ENCODE measurements around the gene ANXA6.
A peak's percentile ranks its signal among the peaks of the same experiment; 100 is the strongest.

Gene ANXA6

DNA sequence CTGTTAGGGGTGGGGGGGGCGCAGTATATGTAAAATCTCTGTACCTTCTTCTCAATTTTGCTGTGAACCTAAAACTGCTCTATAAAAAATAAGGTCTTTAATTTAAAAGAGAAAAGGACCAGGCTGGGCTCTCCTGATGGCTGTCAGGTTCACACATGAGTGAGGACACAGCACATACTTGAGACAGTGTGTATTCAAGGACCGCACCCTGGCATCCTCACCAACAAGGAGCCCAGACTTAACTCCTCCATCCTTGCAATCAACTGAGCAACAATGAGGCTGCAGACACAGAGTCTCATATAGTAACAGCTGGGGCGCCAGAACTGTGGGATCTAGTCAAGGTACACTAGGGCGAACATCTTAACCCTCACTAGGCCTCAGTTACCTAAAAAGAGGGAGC lies 86.6 kb downstream of the ANXA6 start:
- no peak for DNase-seq (ENCODE audit: extremely low spot score, insufficient read length, low read depth)
- FAIRE-seq: no peak

DNA sequence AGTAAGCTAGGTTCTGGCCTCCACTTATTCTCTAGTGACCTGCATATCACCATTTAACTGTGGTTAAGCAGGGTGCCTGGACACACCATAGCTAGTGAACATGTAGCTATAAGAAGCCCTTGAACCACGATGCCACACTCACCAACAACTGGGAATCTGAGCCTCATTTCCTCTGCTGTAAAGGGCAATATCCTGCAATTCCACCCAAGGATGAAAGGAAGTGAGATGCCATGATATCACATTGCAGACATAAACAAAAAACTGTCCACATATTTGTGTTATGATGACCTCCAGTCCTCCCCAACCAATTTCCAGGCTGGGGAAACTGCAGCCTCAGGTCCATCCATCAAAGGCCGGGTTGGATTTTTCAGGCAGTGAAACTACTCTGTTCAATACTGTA lies 87.1 kb downstream of the ANXA6 start:
- DNase-seq (ENCODE audit: extremely low spot score, insufficient read length, low read depth) (no peak), FAIRE-seq (no peak)

DNA sequence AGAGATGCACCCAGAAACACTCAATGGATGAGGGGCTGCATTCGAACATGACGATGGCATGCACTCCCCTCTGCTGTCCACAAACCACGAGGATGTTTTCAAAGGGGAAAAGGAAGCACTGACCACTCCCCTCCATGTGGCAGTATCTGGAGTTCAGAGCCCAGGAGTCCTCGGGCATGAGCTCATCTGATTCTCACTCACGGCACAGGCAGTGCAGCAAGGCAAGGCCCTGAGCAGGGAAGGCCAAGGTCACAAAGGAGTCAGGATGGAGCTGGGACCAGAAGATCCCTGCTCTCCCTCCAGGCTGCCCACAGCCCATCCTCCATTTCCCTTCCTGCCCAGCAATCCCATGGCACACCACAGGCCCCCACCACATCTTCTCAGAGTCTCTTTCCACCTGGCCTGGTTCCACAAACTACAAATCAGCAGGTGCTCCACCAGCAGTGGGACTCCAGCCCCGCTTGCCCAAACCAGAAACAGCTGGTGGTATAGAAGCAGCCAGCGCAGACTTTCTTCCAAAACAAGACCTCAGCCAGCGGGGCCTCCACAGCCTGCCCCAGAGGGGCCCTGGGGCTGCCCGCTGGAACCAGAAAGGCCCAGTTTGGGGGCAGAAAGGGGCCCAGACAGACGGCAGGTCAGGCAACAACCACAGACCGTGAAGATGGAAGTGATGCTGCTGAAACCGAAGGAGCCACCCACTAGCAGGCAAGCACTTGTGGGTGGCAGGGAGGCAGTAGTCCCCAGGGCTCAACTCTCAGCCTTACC lies 89.0 kb downstream of the ANXA6 start:
- no peak for DNase-seq (ENCODE audit: extremely low spot score, insufficient read length, low read depth)
- peak; percentile 86 for FAIRE-seq

DNA sequence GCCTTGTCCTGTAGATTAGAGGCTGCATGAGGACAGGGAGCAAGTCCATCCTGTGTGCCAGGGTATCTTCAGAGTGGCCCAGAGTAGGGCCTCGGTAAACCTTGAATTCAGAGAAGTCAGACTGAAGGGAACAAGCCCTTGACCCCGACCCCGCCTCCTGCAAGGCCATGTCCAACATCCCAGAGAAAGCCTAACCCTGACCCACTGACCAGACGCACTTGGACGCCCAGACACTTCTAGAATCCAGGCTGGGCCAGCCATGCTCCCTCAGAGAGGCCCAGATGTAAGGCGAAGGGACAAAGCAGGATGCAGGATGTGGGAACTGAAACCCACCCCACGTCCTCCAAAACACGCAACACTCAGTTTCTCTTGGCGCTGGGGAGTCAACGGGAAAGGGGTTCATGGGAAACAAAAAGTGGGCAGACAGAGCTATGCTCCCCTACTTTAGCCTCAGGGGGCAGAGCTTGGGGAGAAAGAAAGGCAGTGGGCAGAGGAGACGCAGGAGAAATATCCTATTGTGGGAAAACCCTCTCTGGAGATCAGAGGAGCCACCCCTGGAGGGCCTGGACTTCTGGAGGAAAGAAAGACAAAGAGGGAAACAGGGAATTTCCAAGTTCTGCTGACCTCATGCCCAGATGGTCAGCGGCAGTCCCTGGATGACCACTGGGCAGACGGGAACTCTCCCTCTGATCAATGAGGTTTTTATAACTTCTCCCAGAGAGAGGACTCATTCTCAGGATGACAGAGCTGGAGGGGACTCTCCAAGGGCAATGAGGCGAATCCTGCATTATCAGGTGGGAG lies 89.7 kb downstream of the ANXA6 start:
- FAIRE-seq: peak; percentile 29

DNA sequence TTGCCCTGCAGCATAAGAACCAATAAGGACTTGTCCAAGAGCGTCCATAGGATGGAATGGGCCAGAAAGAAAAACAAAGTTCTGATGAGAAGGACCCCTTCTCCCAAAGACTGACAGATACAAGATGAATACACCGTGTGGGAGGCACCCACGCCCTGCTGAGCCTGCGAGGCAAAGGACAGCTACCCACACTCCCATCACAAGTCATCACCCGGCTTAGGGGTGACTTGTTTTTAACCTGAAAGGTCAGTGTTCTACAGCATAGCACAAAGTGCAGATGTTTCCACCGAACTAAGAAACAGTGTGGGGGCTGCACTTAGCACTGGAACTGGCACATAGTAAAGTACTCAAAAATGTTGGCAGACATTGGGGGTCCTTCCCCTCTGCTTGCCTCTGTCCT lies 90.7 kb downstream of the ANXA6 start:
- no peak for DNase-seq (ENCODE audit: extremely low spot score, insufficient read length, low read depth)
- FAIRE-seq: no peak

More for the DNA sequence above, 89.7 kb downstream of the ANXA6 start:
- no peak for DNase-seq (ENCODE audit: extremely low spot score, insufficient read length, low read depth)

DNA sequence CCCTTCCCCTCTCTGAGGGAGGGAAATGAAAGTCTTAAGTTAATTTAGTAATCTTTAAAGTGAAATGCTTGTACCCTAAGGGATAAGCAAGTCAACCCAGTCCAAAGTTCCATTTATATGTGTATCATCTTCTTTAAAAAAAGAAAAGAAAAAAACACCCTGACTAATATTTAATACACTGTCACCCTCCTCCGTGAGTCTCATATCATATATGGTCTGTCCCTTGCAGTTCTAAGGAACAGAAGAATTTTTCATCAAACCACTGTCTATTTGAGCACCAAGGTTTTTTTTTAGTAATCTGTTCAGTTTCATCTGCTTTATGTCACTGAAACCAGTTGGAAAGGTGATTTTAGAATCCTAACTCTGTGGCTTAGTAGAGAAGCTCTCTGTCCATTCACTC lies 92.0 kb downstream of the ANXA6 start:
- no peak for DNase-seq (ENCODE audit: extremely low spot score, insufficient read length, low read depth)
- FAIRE-seq: peak; percentile 71

DNA sequence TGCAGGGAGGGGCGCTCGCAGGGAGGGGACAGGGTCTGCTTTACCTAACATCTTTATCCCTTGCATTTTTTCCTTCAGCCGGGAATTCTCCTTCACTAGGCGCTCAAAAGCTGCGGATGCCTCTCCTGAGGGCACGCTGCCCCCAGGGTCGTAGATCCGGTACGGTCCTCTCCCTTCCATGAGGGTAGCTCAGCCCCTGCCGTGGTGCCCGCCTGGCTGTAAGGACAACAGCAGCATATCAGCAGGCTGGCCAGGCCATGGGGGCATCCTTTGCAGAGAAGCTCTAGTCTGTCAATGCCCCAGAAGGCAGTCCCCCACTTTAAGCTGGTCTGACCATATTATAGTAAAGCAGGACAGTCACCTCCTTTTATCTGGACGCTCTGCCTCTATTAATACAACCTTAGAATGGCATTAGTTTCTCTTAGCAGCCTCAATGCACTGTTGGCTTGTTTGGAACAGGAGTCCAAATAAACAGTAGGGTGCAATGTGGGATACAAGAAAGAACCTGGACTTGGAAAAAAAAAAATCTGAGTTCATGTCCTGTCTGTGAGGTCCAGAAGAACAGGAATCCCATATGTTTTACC lies 92.6 kb downstream of the ANXA6 start:
- no peak for FAIRE-seq
- DNase-seq (ENCODE audit: extremely low spot score, insufficient read length, low read depth): no peak

DNA sequence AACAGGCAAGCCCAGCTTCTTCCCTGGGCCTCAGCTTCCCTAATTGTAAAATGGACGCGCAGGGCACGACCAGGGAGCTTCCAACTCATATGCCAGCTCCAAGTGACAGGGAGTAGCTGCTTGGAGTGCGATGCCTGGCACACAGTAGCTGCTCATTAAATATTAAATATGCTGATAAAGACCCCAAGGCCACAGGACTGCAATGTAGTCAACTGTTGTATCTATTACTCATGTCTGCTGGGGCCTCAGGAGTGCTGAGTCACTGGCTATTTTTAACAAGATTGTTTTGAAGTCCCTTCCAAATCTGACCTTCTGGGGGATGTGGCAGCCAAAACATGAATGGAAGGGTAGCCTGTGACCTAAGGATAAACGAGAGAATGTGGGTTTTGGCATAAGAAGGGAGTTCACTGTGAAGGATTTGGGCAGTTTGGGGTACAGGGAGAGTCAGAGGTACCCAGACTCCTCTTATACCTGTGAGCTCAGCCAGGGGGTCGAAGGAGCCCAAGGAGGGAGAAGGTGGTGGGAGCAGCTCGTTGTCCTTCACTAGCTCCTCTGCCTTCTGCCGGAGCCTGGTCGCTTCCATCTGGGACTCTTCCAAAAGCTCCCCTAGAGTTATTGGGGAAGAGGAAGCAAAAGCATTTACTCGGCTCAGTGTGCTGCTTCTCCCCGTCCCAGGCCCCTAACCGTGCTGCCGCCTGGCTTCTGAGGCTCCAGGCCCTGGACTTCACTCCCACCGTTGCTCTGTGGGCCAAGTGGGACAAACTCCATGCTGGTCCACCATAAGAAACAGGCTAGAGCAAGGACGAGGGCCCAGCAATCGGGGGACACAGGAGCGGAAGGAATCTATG lies 94.2 kb downstream of the ANXA6 start:
- no peak for FAIRE-seq
- DNase-seq (ENCODE audit: extremely low spot score, insufficient read length, low read depth): no peak

DNA sequence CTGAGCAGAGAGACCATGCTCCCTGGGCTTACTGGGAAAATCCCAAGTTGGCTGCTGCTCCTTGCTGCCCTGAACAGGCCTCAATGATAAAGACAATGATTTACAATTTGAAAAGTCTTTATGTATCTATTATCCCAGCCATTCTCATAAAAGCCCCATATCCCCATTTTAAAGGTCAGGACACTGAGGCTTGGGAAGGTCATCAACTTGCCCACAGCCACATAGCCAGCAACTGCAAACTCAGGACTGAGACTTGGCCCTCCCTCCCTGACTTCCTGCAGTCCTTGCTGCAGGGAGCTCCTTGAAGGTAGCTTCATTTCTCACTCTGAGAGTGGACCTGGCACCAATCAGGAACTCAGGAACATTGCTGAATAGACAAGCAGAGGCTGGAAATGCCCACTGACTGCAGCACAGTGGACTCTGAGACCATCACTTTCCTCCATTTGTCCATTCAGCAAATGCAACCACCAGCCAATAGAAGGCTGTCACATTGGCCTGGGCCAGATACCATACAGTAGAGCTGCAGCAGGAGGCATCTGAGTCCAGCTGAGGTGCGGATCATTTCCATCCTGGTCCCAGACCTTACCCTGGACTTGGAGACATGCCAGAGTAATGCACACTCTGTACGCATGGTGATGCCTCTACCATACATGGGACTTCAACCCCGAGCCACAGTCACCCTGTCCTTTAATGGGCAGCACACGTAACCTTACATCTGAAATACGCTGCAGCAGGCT lies 95.0 kb downstream of the ANXA6 start:
- FAIRE-seq (no peak), DNase-seq (ENCODE audit: extremely low spot score, insufficient read length, low read depth) (no peak)

DNA sequence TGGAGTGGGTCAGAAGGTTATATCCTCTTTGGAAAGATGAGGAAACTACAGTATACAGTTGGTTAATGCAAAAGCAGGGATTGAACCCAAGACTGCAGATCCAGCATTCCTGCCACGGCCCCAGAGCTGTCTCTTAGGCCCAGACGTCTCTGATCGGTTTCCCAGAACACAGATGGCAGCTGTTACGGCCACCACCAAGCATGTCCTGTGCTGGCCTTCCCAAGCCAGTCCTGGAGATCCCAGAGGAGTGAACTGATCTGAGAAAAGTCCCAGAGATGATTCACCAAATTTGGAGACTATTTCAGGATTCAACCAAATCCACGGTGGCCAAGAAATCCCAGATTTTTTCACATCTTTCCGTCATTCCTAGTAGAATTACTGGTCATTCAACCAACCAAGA lies 96.8 kb downstream of the ANXA6 start:
- DNase-seq (ENCODE audit: extremely low spot score, insufficient read length, low read depth) (no peak), FAIRE-seq (no peak)

DNA sequence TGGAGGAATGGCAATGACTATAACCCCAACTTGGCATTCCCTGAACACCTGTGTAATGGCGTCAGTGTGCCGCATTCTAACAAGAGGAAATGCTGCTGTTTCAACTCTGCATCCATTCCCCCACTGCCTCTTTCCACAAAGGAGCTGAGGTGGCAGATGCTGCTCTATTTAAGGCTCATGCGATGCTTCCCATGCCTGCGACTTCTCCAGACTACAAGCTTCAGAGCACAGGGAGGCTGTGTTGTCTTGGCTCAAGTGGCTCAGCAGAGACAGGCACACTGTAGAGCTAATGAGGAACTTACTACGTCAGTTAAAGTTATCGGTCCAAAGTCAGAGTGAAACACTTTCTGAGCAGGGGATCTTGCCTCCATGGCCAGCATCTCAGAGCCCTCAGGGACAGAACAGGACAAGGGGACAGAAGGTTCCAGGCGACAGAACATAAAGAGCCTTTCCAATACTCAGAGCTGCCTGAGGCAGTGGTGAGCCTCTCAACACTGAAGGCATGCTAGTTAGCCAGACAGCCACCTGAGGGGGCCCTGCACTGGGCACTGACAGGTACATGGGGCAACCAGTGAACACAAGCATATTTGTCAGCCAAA lies 98.6 kb downstream of the ANXA6 start:
- no peak for FAIRE-seq
- DNase-seq (ENCODE audit: extremely low spot score, insufficient read length, low read depth): no peak

DNA sequence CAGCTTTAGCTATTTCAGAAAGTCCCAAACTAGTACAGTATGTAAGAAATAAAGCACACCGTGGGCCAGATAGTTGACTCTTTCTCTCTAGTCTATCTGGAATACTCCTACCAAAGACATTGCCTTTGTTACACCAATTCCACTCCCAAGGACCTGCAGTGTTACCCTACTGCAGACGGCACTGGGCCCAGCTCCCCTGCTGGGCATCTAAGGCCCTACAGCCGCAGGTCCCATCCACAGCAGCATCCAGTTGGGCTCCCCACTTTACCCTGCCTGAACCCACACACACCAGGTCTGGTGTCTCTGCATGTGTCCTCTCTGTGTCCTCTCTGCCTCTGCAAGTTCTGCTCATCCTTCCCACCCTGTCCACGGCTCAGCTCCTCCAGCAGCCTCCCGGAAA lies 99.3 kb downstream of the ANXA6 start:
- FAIRE-seq: no peak

DNA sequence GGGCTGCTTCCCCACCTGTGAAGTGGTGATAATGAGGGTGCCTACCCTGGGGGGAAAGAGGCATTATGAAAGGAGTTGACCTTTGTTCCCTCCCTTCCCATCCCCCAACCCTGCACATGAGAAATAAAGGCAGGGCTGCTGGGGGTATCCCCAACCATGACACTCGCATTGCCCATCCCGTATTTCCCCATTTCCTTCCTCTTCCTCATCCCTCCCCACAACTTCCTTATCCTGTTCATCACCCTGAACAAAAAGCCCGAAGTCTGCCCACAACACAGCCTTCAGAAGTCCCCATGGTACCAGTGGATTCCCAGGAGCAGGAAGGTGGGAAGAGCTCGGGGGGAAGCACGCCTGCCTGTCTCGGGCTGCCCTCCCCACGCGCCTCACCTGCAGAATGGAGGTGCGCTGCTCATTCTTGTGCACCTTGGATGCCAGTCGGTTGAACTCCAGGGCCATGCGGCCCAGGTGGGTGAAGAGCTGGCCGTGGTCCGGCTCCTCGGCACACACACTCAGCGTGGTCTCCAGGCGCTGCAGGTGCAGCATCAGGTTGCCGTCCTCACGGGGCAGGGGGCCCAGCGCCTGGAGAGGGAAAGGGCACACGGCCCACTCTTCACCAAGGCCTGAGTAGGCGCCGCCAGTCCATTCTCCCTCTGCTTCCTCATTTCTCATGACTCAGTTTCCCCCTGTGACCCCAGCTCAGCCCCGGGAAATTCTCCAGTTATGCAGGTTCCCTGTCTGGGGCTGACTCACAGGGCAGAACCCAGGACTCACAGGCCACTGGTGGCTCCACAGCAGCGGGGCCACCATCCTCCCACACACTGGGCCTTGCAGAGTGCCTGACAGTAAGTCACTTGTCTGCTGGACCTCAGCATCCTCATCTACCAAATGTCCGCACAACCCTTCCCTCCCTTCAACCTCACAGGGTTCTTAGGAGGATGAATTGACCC lies 100.9 kb downstream of the ANXA6 start:
- DNase-seq (ENCODE audit: extremely low spot score, insufficient read length, low read depth) (no peak), FAIRE-seq (no peak)

More for the DNA sequence above, 99.3 kb downstream of the ANXA6 start:
- no peak for DNase-seq (ENCODE audit: extremely low spot score, insufficient read length, low read depth)

DNA sequence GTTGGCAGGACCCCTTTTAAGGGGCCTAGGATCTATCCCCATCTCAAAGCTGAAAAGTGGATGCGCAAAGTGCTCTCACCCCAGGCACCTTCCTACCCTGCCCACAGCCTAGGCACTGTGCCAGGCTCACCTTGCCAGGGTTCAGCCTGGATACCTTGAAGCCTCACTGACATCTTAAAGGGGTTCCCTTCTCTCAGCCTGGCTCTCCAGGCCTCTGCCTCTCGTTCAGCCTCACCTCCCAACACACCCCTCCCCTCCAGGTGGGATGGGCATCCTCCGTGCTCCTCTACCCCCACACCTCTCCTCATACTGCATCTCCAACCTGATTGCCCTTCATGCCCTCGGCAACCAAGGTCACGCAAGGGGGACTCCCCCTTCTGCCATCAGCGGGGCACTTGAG lies 102.2 kb downstream of the ANXA6 start:
- FAIRE-seq (no peak), DNase-seq (ENCODE audit: extremely low spot score, insufficient read length, low read depth) (no peak)

DNA sequence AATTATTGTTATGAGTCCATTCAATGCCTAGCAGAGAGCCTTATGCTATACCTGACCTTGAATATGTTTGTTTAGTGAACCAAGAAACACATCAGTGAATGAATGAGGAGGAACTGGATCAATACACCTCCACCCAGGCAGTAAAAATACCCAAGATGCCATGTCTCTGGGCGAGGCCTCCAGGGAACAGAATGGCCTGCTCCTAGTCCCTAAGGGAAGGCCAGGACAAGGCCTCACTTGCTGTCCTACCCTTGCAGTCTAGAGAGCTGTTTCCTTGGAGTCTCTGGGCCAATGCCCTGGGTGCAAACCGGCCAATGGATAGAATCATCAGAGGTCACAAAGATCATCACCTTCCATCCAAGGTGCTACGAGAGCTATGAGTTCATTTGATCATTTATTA lies 102.9 kb downstream of the ANXA6 start:
- FAIRE-seq (no peak), DNase-seq (ENCODE audit: extremely low spot score, insufficient read length, low read depth) (no peak)

DNA sequence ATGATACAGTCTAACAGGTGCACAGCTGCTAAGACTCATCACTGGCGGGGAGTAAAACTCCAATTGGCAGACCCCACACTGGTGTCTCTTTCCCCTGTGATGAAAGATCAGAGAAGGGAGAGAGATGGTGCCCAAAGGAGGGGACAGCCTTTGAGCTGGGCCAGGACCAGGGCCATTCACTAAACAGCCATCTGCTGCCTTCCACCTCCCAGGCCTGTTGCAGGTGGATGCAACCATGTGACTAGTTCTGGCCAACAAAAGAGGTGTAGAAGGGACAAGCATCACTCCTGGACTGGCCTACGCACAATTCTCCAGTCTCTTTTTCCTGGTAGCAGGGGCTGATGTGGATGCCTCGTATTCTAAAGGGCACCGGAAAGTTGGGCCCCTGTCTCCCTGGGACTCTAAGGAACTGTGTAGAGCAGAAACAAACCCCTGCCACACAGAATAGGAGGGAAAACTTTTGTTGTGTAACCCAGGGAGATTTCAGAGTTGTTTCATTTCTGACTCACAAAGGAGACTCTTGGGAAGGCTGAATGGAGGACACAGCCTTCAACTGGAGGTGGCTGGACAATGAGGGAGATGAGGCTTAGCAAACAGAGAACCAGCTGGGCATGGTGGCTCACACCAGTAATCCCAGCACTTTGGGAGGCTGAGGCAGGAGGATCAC lies 103.7 kb downstream of the ANXA6 start:
- FAIRE-seq: no peak
- DNase-seq (ENCODE audit: extremely low spot score, insufficient read length, low read depth): no peak

DNA sequence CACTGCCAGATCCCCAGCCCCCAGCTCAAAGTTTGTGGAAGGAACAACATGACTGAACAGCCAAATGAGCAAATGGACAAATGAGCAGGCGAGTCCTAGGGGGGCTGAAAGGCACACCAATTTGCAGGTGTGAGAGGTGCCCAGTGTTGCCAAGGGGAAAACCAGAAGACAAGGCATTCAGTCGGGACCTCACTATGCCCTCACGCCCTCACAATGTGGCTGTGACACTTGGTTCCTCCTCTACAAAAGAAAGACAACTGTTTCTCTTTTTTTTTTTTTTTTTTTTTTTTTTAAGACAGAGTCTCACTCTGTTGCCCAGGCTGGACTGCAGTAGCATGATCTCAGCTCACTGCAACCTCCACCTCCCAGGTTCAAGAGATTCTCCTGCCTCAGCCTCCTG lies 104.7 kb downstream of the ANXA6 start:
- DNase-seq (ENCODE audit: extremely low spot score, insufficient read length, low read depth) (no peak), FAIRE-seq (no peak)
